ENCODE measurements around the gene NCKAP5L.

DNA sequence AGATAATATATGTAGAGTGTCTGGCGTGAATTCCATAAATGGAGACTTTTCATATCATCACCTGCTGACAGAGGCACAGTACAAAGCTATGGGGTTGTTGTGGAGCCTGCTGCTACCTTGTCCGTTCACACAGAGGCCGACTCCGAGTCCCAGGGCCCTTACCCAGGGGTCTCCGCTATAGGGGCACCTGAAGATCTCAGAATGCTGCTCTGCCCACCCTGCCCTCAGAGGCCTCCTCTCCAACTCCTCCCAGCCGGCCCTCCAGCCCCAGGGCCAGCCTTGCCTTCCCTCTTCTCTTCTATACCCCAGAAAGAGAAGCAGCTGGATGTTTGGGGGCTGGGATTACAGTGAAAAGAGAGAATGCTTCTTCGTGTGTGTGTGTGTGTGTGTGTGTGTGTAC lies 21.3 kb downstream of the NCKAP5L start:
- TF ChIP-seq, protein P1, sequence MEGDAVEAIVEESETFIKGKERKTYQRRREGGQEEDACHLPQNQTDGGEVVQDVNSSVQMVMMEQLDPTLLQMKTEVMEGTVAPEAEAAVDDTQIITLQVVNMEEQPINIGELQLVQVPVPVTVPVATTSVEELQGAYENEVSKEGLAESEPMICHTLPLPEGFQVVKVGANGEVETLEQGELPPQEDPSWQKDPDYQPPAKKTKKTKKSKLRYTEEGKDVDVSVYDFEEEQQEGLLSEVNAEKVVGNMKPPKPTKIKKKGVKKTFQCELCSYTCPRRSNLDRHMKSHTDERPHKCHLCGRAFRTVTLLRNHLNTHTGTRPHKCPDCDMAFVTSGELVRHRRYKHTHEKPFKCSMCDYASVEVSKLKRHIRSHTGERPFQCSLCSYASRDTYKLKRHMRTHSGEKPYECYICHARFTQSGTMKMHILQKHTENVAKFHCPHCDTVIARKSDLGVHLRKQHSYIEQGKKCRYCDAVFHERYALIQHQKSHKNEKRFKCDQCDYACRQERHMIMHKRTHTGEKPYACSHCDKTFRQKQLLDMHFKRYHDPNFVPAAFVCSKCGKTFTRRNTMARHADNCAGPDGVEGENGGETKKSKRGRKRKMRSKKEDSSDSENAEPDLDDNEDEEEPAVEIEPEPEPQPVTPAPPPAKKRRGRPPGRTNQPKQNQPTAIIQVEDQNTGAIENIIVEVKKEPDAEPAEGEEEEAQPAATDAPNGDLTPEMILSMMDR (IDR thresholded peaks at IDR 0.05), result no peak
- TF ChIP-seq POLR2A (IDR thresholded peaks at IDR 0.05) (no peak), POLR2AphosphoS5 (IDR thresholded peaks at IDR 0.05) (no peak)

All from prostate gland (tissue), 2 donors.